Measurements from ENCODE around the gene TMEM26. TPM values are rescaled to one million over a fixed set of nuclear protein-coding genes. Genes with fewer than 3 reads are reported as not detected.

The TMEM26 gene
- total RNA-seq, 3 donors from 2014 or later (not counting 1 experiment from before 2014, with no cell fraction given), result not detected

Other genes with a start within 250 kb of the TMEM26 start
- not detected for gene CABCOCO1, start 209.5 kb upstream of the TMEM26 start, total RNA-seq

Measured in natural killer cell (primary cell).